NCI-H1105 (cell line): ENCODE measurements around the gene CCNY.
A peak's percentile ranks its signal among the peaks of the same experiment; 100 is the strongest.
"Not testable (repeated sequence)": the region's sequence is repeated elsewhere in the genome, so short reads cannot be mapped to it uniquely, and the experiment has no call there.

ENCODE experiments used
- DNase-seq: peaks from one replicate; lab custom pipeline; 2025; lab: John Stamatoyannopoulos, UW

The CCNY gene

GRCh38 chr10:35336084-35336831, at the start of gene CCNY:
Gene CCNY, plus strand, starts transcription at chr10:35336509. Its CDS starts 545 bp downstream, at chr10:35337054.
- DNase-seq, result peak; percentile 14

GRCh38 chr10:35289198-35289597, 47.1 kb upstream of the CCNY start:
- DNase-seq, result no peak

- no peak for DNase-seq
These were observed 41.8 kb upstream of the CCNY start for GRCh38 chr10:35294506-35294905.

- DNase-seq, result no peak
These were observed 37.3 kb upstream of the CCNY start for GRCh38 chr10:35299016-35299415.

- DNase-seq, result no peak
These were observed 36.1 kb upstream of the CCNY start for GRCh38 chr10:35300063-35300699.

GRCh38 chr10:35304649-35305048, 31.7 kb upstream of the CCNY start:
- no peak for DNase-seq

- no peak for DNase-seq
These were observed 29.5 kb upstream of the CCNY start for GRCh38 chr10:35306852-35307251.

- no peak for DNase-seq
These were observed 29.0 kb upstream of the CCNY start for GRCh38 chr10:35307297-35307696.

- no peak for DNase-seq
These were observed 27.5 kb upstream of the CCNY start for GRCh38 chr10:35308809-35309208.

- DNase-seq, result not testable (repeated sequence)
These were observed 22.2 kb upstream of the CCNY start for GRCh38 chr10:35314142-35314541.

- not testable (repeated sequence) for DNase-seq
These were observed 21.1 kb upstream of the CCNY start for GRCh38 chr10:35315235-35315634.

- no peak for DNase-seq
These were observed 19.9 kb upstream of the CCNY start for GRCh38 chr10:35316218-35316967.

- no peak for DNase-seq
These were observed 17.8 kb upstream of the CCNY start for GRCh38 chr10:35318551-35318950.

GRCh38 chr10:35320341-35320740, 16.0 kb upstream of the CCNY start:
- DNase-seq, result no peak

- no peak for DNase-seq
These were observed 13.7 kb upstream of the CCNY start for GRCh38 chr10:35322636-35323035.

- no peak for DNase-seq
These were observed 12.1 kb upstream of the CCNY start for GRCh38 chr10:35324196-35324595.

GRCh38 chr10:35326466-35327235, 9.7 kb upstream of the CCNY start:
- DNase-seq, result no peak

GRCh38 chr10:35327790-35328403, 8.4 kb upstream of the CCNY start:
- no peak for DNase-seq

GRCh38 chr10:35328404-35329037, 7.8 kb upstream of the CCNY start:
- DNase-seq, result no peak

- no peak for DNase-seq
These were observed 6.8 kb upstream of the CCNY start for GRCh38 chr10:35329520-35329919.
